GM12878 (cell line): ENCODE measurements around the gene RNU11. TPM values are rescaled to one million over a fixed set of nuclear protein-coding genes. Genes with fewer than 3 reads are reported as not detected.

ENCODE experiments used
- BMI1 ChIP-seq: fragments of 450-650 bp; IDR thresholded peaks from 2 replicates; pipeline ENCODE4 v1.6.1; 2016; ENCODE audit warnings: mild to moderate bottlenecking, moderate library complexity, borderline replicate concordance
- EED ChIP-seq: sonication (generic); IDR thresholded peaks from 2 replicates; pipeline ENCODE4 v1.6.1; 2016; ENCODE audit warnings: antibody characterized with exemption, low read depth
- NFIC ChIP-seq: IDR thresholded peaks from 2 replicates; pipeline ENCODE4 v1.6.1; 2012; ENCODE audit warnings: low read depth, mild to moderate bottlenecking, inconsistent platforms, low read length, moderate library complexity
- RFX5 ChIP-seq: IDR thresholded peaks from 2 replicates; pipeline ENCODE4 v1.6.1; 2011; ENCODE audit warnings: low read depth, low read length, improper control_type of control experiment
- SP1 ChIP-seq: IDR thresholded peaks from one replicate; pipeline ENCODE4 v1.6.1; 2011; ENCODE audit warnings: low read depth, low read length
- polyA plus RNA-seq, 11 experiments: library from polyadenylated mRNA; depleted of rRNA in 4 of 11; unstranded in 6 of 11; stranded (reverse) in 5 of 11; fragments of >200 nt; fragmentation: Nextera tagmentation in 4 of 11; fragmentation: Illumina TruSeq in 1 of 11; extraction: Ambion mirVana in 4 of 11; extraction: Trizol in 1 of 11; gene quantifications; 1 replicate in 1 of 11; 2 replicates in 10 of 11; pipeline versions ENCODE4 v1.2.1 to v1.2.3, GENCODE V29; 2011 to 2016; ENCODE audit warnings: inconsistent platforms in 2 of 11, missing spikeins in 2 of 11, low read depth in 1 of 11
- total RNA-seq, 4 experiments: library from RNA; depleted of rRNA in 3 of 4; stranded (reverse); fragments of >200 nt in 3 of 4; fragmentation: Illumina TruSeq in 1 of 4; extraction: Trizol in 1 of 4; gene quantifications; 2 replicates each; pipeline versions ENCODE4 v1.2.1 to v1.2.3, GENCODE V29; 2013 to 2021
- TF ChIP-seq, protein P1 (sequence below): fragments of 450-650 bp; IDR thresholded peaks from 2 replicates; pipeline ENCODE4 v1.6.1; 2018; ENCODE audit warnings: mild to moderate bottlenecking, low read depth, moderate library complexity; ENCODE audit not compliant: partially characterized antibody
- TF ChIP-seq, protein P2 (sequence below): IDR thresholded peaks from 2 replicates; pipeline ENCODE4 v1.6.1; 2012; ENCODE audit warnings: low read length, inconsistent platforms
- TF ChIP-seq, protein P3 (sequence below), 3 experiments: IDR thresholded peaks in 2 of 3; conservative IDR thresholded peaks in 1 of 3; 2 replicates each; pipeline ENCODE4 v1.5.1; 2011; ENCODE audit warnings: low read depth in 3 of 3, low read length in 3 of 3, mild to moderate bottlenecking in 3 of 3, control low read depth in 2 of 3, moderate library complexity in 2 of 3, inconsistent platforms in 1 of 3, mixed read lengths in 1 of 3; ENCODE audit not compliant: control insufficient read depth in 2 of 3, insufficient read depth in 1 of 3; ENCODE audit errors: extremely low read depth in 1 of 3
- TF ChIP-seq, protein P4 (sequence below): fragments of 450-650 bp; IDR thresholded peaks from 2 replicates; pipeline ENCODE4 v1.6.1; 2016; ENCODE audit warnings: mild to moderate bottlenecking
- TF ChIP-seq, protein P5 (sequence below): fragments of 450-650 bp; formaldehyde crosslinking; IDR thresholded peaks from 2 replicates; pipeline ENCODE4 v1.4.0; 2020; ENCODE audit warnings: mild to moderate bottlenecking, moderate library complexity
- TF ChIP-seq, protein P6 (sequence below): fragments of 450-650 bp; IDR thresholded peaks from 2 replicates; pipeline ENCODE4 v1.6.1; 2017; ENCODE audit warnings: mild to moderate bottlenecking, low read depth, inconsistent platforms; ENCODE audit not compliant: poor library complexity, severe bottlenecking

Gene RNU11
- total and polyA plus RNA-seq, 10 of the 15 experiments (the other 5 are each of a cell fraction or from before 2014, with no cell fraction given) = under 0.01 TPM; not detected in 9

DNA sequence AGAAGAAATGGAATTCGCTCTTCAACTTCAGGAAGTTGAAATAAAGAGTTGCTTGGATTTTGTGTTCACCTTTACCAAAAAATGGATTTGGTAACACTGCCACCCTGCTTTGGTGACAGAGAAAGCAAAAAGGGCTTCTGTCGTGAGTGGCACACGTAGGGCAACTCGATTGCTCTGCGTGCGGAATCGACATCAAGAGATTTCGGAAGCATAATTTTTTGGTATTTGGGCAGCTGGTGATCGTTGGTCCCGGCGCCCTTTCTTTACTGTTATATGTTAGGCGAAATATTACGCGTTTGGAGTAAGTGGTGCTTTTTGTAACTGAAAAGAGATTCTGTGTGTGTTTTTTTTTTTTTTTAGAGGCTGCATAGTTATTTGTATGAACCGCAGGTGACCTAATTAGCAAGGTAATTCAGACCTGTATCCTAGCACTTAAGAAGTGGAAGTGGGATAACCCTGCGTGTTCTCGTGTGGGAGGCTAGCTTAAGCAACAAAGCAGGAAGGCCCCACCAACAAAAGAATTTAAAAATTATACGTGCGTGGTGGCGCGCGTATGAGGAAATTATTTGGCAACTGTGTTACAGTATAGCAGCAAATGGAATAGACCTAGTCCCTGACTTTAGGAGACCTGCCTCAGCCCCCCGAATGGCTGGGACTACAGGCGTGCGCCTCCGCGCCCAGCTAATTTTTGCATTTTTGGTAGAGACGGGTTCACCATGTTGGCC lies at the start of gene RNU11 (continued):
- TF ChIP-seq, protein P1, sequence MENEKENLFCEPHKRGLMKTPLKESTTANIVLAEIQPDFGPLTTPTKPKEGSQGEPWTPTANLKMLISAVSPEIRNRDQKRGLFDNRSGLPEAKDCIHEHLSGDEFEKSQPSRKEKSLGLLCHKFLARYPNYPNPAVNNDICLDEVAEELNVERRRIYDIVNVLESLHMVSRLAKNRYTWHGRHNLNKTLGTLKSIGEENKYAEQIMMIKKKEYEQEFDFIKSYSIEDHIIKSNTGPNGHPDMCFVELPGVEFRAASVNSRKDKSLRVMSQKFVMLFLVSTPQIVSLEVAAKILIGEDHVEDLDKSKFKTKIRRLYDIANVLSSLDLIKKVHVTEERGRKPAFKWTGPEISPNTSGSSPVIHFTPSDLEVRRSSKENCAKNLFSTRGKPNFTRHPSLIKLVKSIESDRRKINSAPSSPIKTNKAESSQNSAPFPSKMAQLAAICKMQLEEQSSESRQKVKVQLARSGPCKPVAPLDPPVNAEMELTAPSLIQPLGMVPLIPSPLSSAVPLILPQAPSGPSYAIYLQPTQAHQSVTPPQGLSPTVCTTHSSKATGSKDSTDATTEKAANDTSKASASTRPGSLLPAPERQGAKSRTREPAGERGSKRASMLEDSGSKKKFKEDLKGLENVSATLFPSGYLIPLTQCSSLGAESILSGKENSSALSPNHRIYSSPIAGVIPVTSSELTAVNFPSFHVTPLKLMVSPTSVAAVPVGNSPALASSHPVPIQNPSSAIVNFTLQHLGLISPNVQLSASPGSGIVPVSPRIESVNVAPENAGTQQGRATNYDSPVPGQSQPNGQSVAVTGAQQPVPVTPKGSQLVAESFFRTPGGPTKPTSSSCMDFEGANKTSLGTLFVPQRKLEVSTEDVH = peak; percentile 73
- TF ChIP-seq, protein P2, sequence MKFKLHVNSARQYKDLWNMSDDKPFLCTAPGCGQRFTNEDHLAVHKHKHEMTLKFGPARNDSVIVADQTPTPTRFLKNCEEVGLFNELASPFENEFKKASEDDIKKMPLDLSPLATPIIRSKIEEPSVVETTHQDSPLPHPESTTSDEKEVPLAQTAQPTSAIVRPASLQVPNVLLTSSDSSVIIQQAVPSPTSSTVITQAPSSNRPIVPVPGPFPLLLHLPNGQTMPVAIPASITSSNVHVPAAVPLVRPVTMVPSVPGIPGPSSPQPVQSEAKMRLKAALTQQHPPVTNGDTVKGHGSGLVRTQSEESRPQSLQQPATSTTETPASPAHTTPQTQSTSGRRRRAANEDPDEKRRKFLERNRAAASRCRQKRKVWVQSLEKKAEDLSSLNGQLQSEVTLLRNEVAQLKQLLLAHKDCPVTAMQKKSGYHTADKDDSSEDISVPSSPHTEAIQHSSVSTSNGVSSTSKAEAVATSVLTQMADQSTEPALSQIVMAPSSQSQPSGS = peak; percentile 100
- TF ChIP-seq, protein P3, sequence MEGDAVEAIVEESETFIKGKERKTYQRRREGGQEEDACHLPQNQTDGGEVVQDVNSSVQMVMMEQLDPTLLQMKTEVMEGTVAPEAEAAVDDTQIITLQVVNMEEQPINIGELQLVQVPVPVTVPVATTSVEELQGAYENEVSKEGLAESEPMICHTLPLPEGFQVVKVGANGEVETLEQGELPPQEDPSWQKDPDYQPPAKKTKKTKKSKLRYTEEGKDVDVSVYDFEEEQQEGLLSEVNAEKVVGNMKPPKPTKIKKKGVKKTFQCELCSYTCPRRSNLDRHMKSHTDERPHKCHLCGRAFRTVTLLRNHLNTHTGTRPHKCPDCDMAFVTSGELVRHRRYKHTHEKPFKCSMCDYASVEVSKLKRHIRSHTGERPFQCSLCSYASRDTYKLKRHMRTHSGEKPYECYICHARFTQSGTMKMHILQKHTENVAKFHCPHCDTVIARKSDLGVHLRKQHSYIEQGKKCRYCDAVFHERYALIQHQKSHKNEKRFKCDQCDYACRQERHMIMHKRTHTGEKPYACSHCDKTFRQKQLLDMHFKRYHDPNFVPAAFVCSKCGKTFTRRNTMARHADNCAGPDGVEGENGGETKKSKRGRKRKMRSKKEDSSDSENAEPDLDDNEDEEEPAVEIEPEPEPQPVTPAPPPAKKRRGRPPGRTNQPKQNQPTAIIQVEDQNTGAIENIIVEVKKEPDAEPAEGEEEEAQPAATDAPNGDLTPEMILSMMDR (IDR thresholded peaks at IDR 0.05 in 2 of 3, conservative IDR thresholded peaks at IDR 0.05 in 1 of 3; ENCODE audit: control insufficient read depth in 2 of 3, extremely low read depth in 1 of 3, insufficient read depth in 1 of 3, low read depth in 3 of 3, low read length in 3 of 3) = no peak
- TF ChIP-seq, protein P4, sequence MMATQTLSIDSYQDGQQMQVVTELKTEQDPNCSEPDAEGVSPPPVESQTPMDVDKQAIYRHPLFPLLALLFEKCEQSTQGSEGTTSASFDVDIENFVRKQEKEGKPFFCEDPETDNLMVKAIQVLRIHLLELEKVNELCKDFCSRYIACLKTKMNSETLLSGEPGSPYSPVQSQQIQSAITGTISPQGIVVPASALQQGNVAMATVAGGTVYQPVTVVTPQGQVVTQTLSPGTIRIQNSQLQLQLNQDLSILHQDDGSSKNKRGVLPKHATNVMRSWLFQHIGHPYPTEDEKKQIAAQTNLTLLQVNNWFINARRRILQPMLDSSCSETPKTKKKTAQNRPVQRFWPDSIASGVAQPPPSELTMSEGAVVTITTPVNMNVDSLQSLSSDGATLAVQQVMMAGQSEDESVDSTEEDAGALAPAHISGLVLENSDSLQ = peak; percentile 87
- TF ChIP-seq, protein P5, sequence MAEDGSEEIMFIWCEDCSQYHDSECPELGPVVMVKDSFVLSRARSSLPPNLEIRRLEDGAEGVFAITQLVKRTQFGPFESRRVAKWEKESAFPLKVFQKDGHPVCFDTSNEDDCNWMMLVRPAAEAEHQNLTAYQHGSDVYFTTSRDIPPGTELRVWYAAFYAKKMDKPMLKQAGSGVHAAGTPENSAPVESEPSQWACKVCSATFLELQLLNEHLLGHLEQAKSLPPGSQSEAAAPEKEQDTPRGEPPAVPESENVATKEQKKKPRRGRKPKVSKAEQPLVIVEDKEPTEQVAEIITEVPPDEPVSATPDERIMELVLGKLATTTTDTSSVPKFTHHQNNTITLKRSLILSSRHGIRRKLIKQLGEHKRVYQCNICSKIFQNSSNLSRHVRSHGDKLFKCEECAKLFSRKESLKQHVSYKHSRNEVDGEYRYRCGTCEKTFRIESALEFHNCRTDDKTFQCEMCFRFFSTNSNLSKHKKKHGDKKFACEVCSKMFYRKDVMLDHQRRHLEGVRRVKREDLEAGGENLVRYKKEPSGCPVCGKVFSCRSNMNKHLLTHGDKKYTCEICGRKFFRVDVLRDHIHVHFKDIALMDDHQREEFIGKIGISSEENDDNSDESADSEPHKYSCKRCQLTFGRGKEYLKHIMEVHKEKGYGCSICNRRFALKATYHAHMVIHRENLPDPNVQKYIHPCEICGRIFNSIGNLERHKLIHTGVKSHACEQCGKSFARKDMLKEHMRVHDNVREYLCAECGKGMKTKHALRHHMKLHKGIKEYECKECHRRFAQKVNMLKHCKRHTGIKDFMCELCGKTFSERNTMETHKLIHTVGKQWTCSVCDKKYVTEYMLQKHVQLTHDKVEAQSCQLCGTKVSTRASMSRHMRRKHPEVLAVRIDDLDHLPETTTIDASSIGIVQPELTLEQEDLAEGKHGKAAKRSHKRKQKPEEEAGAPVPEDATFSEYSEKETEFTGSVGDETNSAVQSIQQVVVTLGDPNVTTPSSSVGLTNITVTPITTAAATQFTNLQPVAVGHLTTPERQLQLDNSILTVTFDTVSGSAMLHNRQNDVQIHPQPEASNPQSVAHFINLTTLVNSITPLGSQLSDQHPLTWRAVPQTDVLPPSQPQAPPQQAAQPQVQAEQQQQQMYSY (CRISPR knock-in tag) = peak; percentile 100
- TF ChIP-seq EED = peak; percentile 84
- TF ChIP-seq, protein P6, sequence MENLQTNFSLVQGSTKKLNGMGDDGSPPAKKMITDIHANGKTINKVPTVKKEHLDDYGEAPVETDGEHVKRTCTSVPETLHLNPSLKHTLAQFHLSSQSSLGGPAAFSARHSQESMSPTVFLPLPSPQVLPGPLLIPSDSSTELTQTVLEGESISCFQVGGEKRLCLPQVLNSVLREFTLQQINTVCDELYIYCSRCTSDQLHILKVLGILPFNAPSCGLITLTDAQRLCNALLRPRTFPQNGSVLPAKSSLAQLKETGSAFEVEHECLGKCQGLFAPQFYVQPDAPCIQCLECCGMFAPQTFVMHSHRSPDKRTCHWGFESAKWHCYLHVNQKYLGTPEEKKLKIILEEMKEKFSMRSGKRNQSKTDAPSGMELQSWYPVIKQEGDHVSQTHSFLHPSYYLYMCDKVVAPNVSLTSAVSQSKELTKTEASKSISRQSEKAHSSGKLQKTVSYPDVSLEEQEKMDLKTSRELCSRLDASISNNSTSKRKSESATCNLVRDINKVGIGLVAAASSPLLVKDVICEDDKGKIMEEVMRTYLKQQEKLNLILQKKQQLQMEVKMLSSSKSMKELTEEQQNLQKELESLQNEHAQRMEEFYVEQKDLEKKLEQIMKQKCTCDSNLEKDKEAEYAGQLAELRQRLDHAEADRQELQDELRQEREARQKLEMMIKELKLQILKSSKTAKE = peak; percentile 89
- TF ChIP-seq SP1 = peak; percentile 91
- TF ChIP-seq NFIC = peak; percentile 100
- peak; percentile 98 for TF ChIP-seq BMI1
- TF ChIP-seq RFX5 = no peak
